MCF 10A (cell line): ENCODE measurements around the gene WASF2. TPM values are rescaled to one million over a fixed set of nuclear protein-coding genes. Genes with fewer than 3 reads are reported as not detected.
"Not testable (repeated sequence)": the region's sequence is repeated elsewhere in the genome, so short reads cannot be mapped to it uniquely, and the experiment has no call there.

ENCODE experiments used
- BruUV-seq: library from RNA; stranded (reverse); fragments of 400-500 nt; replicated peaks from 2 replicates; lab custom pipeline; 2021; lab: Mats Ljungman, UMichigan
- CTCF ChIA-PET: fragments of 300-600 bp; sonication (Branson Sonifier 250); formaldehyde crosslinking; extraction: SDS; loops from one replicate; lab custom pipeline; 2021; ENCODE audit warnings: antibody characterized with exemption, inconsistent platforms; lab: Yijun Ruan, JAX
- POLR2A ChIA-PET: fragments of 300-600, 350-650 bp; sonication (Branson Sonifier 250); formaldehyde crosslinking; extraction: SDS; loops from one replicate; lab custom pipeline; 2020; ENCODE audit warnings: antibody characterized with exemption, inconsistent platforms; lab: Yijun Ruan, JAX
- DNase-seq: peaks from one replicate; pipeline ENCODE4 v3.0.0-alpha.2; 2018; ENCODE audit not compliant: unreplicated experiment
- H3K27ac Mint-ChIP-seq: one replicate; pipeline ENCODE4 v1.8.0; 2022; ENCODE audit warnings: mild to moderate bottlenecking, low read depth, mixed read lengths; ENCODE audit not compliant: unreplicated experiment
- H3K27me3 Mint-ChIP-seq: one replicate; pipeline ENCODE4 v1.8.0; 2022; ENCODE audit warnings: mixed read lengths; ENCODE audit not compliant: insufficient read depth, unreplicated experiment
- H3K36me3 Mint-ChIP-seq: one replicate; pipeline ENCODE4 v1.8.0; 2022; ENCODE audit warnings: mild to moderate bottlenecking, moderate library complexity, mixed read lengths; ENCODE audit not compliant: insufficient read depth, unreplicated experiment
- H3K4me1 Mint-ChIP-seq: one replicate; pipeline ENCODE4 v1.8.0; 2022; ENCODE audit warnings: mixed read lengths; ENCODE audit not compliant: insufficient read depth, unreplicated experiment
- H3K4me3 Mint-ChIP-seq: one replicate; pipeline ENCODE4 v1.8.0; 2022; ENCODE audit warnings: mild to moderate bottlenecking, moderate library complexity, mixed read lengths; ENCODE audit not compliant: unreplicated experiment
- H3K9me3 Mint-ChIP-seq: one replicate; pipeline ENCODE4 v1.8.0; 2022; ENCODE audit warnings: mixed read lengths; ENCODE audit not compliant: unreplicated experiment
- CTCF ChIP-seq: fragments of 200-600 bp; IDR thresholded peaks from one replicate; pipeline ENCODE4 v1.8.0; 2022; ENCODE audit warnings: antibody characterized with exemption, mild to moderate bottlenecking; ENCODE audit not compliant: unreplicated experiment
- intact Hi-C: fragments of 100-400 bp; cut with micrococcal nuclease; formaldehyde crosslinking; loops from 2 replicates; pipeline ENCODE4 v1.14.1; 2022
- total RNA-seq: library from RNA; stranded (reverse); gene quantifications from 2 replicates; pipeline ENCODE4 v1.2.3, GENCODE V29; 2022

WASF2 gene
- total RNA-seq, 1 experiment from 2014 or later: 131 TPM

- Mint-ChIP-seq H3K27ac (no peak overlapping the region), H3K4me1 (peaks cover 6% of the 10 kb centered on the region), H3K9me3 (no peaks in the 10 kb centered on the region), H3K27me3 (no peaks in the 10 kb centered on the region), H3K36me3 (peaks cover 84% of the 10 kb centered on the region), H3K4me3 (no peak overlapping the region)
- intact Hi-C loops: no loop called here
- ChIA-PET CTCF (interaction anchor here (1.7 kb wide), 1 partner anchor 11 kb away, joined by 8 read pairs; no protein-coding TSS in a partner anchor), POLR2A (no interaction called here)
- TF ChIP-seq CTCF: no peak
- DNase-seq: no peak
- BruUV-seq: no TSS peak
These were observed 83.6 kb downstream of the WASF2 start for GRCh38 chr1:27406362-27406680.

DNA sequence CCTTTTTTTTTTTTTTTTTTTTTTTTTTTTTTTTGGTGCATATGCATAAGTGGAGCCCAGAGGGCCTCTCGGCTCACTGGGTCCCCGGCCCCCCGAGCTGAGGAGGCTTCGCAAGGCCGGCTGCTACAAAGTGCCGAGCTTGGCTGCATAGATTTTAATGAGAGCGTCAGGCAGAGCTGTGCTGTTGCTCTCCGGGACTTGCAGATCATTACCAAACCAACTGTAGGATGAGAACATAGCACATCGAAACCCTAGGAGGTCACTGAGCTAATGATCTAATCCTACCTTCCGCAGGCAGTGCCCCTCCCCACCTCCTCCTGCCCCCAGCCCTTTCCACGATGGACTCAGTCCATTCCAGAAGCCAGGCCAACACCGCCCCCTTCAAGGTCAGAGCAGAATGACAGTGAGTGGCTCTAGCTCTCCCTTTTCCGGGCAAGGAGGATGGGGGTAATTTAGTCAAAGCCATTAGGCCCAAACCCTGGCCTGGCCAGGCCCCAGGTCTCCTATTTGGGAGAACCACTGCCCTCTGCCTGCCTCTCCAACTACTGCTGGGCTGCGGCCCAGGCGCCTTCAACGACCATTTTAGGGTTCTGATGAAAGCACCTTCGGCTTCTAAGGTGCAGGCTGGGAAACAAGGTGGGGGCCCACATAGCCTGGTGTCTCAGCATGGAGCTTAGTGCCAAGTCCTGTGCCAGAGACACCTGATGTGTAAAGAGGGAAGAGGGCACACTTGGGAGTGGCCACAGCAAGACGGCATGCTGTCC lies 84.2 kb downstream of the WASF2 start:
- CTCF ChIA-PET: interaction anchor here (0.8 to 5.8 kb wide), 3 partner anchors 11 to 201 kb away, joined by 3 to 52 read pairs (median 8); no protein-coding TSS in a partner anchor
- H3K27ac Mint-ChIP-seq, H3K4me1 Mint-ChIP-seq, intact Hi-C loops, H3K9me3 Mint-ChIP-seq, H3K4me3 Mint-ChIP-seq, BruUV-seq, DNase-seq, H3K27me3 Mint-ChIP-seq: not testable (repeated sequence)
- H3K36me3 Mint-ChIP-seq: peaks cover 79% of the 10 kb centered on the region
- POLR2A ChIA-PET: interaction anchor here (0.7 kb wide), 1 partner anchor 31 kb away, joined by 3 read pairs; no protein-coding TSS in a partner anchor

- no peak for DNase-seq
- peaks cover 6% of the 10 kb centered on the region for H3K4me1 Mint-ChIP-seq
- CTCF ChIA-PET: interaction anchor here (1.7 to 5.8 kb wide), 2 partner anchors 10 to 202 kb away, joined by 8 to 52 read pairs; no protein-coding TSS in a partner anchor
These were observed 84.9 kb downstream of the WASF2 start for GRCh38 chr1:27405074-27405473.

GRCh38 chr1:27403931-27404330 lies 86.0 kb downstream of the WASF2 start:
- no TSS peak for BruUV-seq
- intact Hi-C loops: no loop called here
- ChIA-PET POLR2A (interaction anchor here (1.2 to 1.5 kb wide), 2 partner anchors 21 to 39 kb away, joined by 3 read pairs; partner anchors contain the start of gene CD164L2), CTCF (interaction anchor here (1.6 to 5.8 kb wide), 2 partner anchors 10 to 203 kb away, joined by 4 to 52 read pairs; no protein-coding TSS in a partner anchor)
- no peak overlapping the region for H3K27ac Mint-ChIP-seq
- TF ChIP-seq CTCF: no peak
- H3K4me1 Mint-ChIP-seq: peaks cover 6% of the 10 kb centered on the region
- peaks cover 60% of the 10 kb centered on the region for H3K36me3 Mint-ChIP-seq
- DNase-seq: no peak
- H3K9me3 Mint-ChIP-seq: no peaks in the 10 kb centered on the region
- H3K27me3 Mint-ChIP-seq: no peaks in the 10 kb centered on the region
- no peak overlapping the region for H3K4me3 Mint-ChIP-seq

More at GRCh38 chr1:27405074-27405473, 84.9 kb downstream of the WASF2 start:
- H3K27ac Mint-ChIP-seq: no peak overlapping the region
- no peaks in the 10 kb centered on the region for H3K9me3 Mint-ChIP-seq
- no peaks in the 10 kb centered on the region for H3K27me3 Mint-ChIP-seq
- no peak overlapping the region for H3K4me3 Mint-ChIP-seq
- intact Hi-C loops: no loop called here
- TF ChIP-seq CTCF: no peak
- POLR2A ChIA-PET: interaction anchor here (0.7 kb wide), 1 partner anchor 31 kb away, joined by 3 read pairs; no protein-coding TSS in a partner anchor
- H3K36me3 Mint-ChIP-seq: peaks cover 71% of the 10 kb centered on the region
- no TSS peak for BruUV-seq
